ENCODE results near the gene SGCD.
"Not testable (repeated sequence)": the region's sequence is repeated elsewhere in the genome, so short reads cannot be mapped to it uniquely, and the experiment has no call there.

SGCD gene

GRCh38 chr5:156655732-156656131 lies 328.8 kb downstream of the SGCD start:
- DNase-seq (ENCODE audit: low read depth, low spot score) = no peak
- H3K4me3 ChIP-seq (ENCODE audit: low read depth, low read length) = no peak overlapping the region
- CTCF ChIA-PET = no interaction called here
- POLR2A ChIA-PET = no interaction called here
- TF ChIP-seq CTCF (IDR thresholded peaks at IDR 0.05; ENCODE audit: insufficient read depth, low read length, missing control alignments) = no peak

- POLR2A ChIA-PET; H3K4me3 ChIP-seq (ENCODE audit: low read depth, low read length); DNase-seq (ENCODE audit: low read depth, low spot score); CTCF ChIA-PET: not testable (repeated sequence)
Measured at GRCh38 chr5:156664832-156665231, 337.9 kb downstream of the SGCD start.

DNA sequence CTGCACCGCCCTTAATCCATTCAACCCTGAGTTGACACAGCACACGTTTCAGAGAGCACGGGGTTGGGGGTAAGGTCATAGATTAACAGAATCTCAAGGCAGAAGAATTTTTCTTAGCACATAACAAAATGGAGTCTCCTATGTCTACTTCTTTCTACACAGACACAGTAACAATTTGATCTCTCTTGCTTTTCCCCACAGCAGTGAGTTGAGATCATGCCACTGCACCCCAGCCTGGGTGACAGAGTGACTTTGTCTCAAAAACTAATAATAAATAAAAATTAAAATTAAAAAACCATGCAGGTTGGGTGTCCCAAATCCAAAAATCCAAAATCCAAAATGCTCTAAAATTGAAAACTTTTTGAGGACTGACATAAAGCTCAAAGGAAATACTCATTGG lies 339.7 kb downstream of the SGCD start:
- CTCF ChIA-PET = not testable (repeated sequence)

DNA sequence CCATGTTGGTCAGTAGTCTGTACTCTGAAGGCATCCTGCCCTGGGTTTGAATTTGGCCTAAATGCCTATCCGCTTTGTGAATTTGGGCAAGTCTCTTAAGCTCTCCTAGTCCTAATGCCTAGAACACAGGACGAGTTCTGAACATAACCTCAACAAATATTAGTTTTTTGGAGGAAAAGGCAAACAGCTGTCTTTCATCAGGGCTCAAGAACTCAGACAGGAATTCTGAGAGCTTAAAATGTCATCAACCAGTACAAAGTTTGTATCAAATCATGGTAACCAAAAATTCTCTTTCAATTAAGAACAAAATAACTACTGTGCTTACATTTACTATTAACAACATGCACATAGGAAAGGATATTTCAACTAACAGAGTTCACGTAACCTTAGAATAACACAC lies 340.7 kb downstream of the SGCD start:
- H3K4me3 ChIP-seq (ENCODE audit: low read depth, low read length) = no peak overlapping the region
- TF ChIP-seq CTCF (IDR thresholded peaks at IDR 0.05; ENCODE audit: insufficient read depth, low read length, missing control alignments) = no peak
- ChIA-PET POLR2A (no interaction called here), CTCF (no interaction called here)
- DNase-seq (ENCODE audit: low read depth, low spot score) = no peak

More for the DNA sequence above, 339.7 kb downstream of the SGCD start:
- DNase-seq (ENCODE audit: low read depth, low spot score); H3K4me3 ChIP-seq (ENCODE audit: low read depth, low read length); POLR2A ChIA-PET: not testable (repeated sequence)

- TF ChIP-seq CTCF (IDR thresholded peaks at IDR 0.05; ENCODE audit: insufficient read depth, low read length, missing control alignments) = no peak
- no peak for DNase-seq (ENCODE audit: low read depth, low spot score)
- POLR2A ChIA-PET = no interaction called here
- no peak overlapping the region for H3K4me3 ChIP-seq (ENCODE audit: low read depth, low read length)
- CTCF ChIA-PET = no interaction called here
Measured at GRCh38 chr5:156669416-156669815, 342.5 kb downstream of the SGCD start.

- no peak overlapping the region for H3K4me3 ChIP-seq (ENCODE audit: low read depth, low read length)
- TF ChIP-seq CTCF (IDR thresholded peaks at IDR 0.05; ENCODE audit: insufficient read depth, low read length, missing control alignments) = no peak
- ChIA-PET POLR2A (no interaction called here), CTCF (interaction anchor here (0.7 kb wide), 1 partner anchor 47 kb away, joined by 3 read pairs; no protein-coding TSS in a partner anchor)
- no peak for DNase-seq (ENCODE audit: low read depth, low spot score)
Measured at GRCh38 chr5:156670615-156671014, 343.7 kb downstream of the SGCD start.

DNA sequence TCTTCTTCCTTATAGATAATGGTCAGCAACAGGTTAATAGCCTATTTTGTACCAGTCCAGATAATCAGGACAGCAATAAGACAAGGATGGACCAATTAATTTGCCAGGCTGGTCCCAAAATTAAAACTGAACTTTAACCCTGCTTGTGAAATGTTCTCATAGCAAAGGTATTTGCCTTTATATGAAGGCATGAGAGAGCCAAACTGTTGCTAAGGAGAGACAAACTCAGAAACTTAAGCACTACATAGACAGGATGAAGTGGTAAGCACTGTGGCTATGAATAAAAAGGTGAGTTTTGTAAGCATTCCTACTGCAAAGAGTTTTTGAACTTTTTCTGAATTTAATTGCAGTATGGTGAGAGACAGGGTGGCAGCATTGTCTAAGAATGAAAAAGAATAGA lies 348.4 kb downstream of the SGCD start:
- H3K4me3 ChIP-seq (ENCODE audit: low read depth, low read length) = no peak overlapping the region
- CTCF ChIA-PET = interaction anchor here (1.0 kb wide), 1 partner anchor 28 kb away, joined by 3 read pairs; no protein-coding TSS in a partner anchor
- TF ChIP-seq CTCF (IDR thresholded peaks at IDR 0.05; ENCODE audit: insufficient read depth, low read length, missing control alignments) = no peak
- no peak for DNase-seq (ENCODE audit: low read depth, low spot score)
- POLR2A ChIA-PET = no interaction called here

Data from AG04449 (cell line).